HCT116 (cell line): ENCODE data around the gene BRAT1. TPM values are rescaled to one million over a fixed set of nuclear protein-coding genes. Genes with fewer than 3 reads are reported as not detected.

Experiments
- ATAC-seq: fragments of 200-7000 bp; cut with Tn5 transposase; 2 replicates; pipeline ENCODE4 v1.9.1; 2020; ENCODE audit warnings: mild to moderate bottlenecking, moderate library complexity
- BruUV-seq: library from RNA; stranded (reverse); fragments of 400-500 nt; replicated peaks from 2 replicates; lab custom pipeline; 2021; lab: Mats Ljungman, UMichigan
- CTCF ChIA-PET: fragments of 300-600 bp; sonication (Branson Sonifier 250); formaldehyde crosslinking; loops from one replicate; lab custom pipeline; 2021; ENCODE audit warnings: antibody characterized with exemption; lab: Charles Lee
- POLR2A ChIA-PET: fragments of 300-600, 350-600 bp; sonication (Branson Sonifier 250); formaldehyde crosslinking; loops from one replicate; lab custom pipeline; 2021; ENCODE audit warnings: antibody characterized with exemption; lab: Charles Lee
- RAD21 ChIA-PET, 2 experiments: fragments of 300-600 bp; sonication (Branson Sonifier 250); formaldehyde crosslinking; loops; one replicate each; lab custom pipeline; 2023; ENCODE audit warnings: low total read pairs in 2 of 2; ENCODE audit not compliant: uncharacterized antibody in 2 of 2, unreplicated experiment in 2 of 2, low non-redundant PET in 1 of 2; lab: Charles Lee
- DNase-seq: peaks from one replicate; pipeline ENCODE4 v3.0.0-alpha.2; 2010; ENCODE audit warnings: low read depth, low spot score
- H2AFZ ChIP-seq: fragments of 200-600 bp; shearing (Covaris generic), sonication (generic); 2 replicates; pipeline ENCODE4 v1.6.1; 2017; ENCODE audit warnings: low read depth, mixed run types, mixed read lengths, antibody characterized with exemption, low read length; ENCODE audit not compliant: poor library complexity, severe bottlenecking
- H3K27ac ChIP-seq: 2 replicates; pipeline ENCODE4 v1.5.1; 2012; ENCODE audit warnings: low read depth, low read length
- H3K27me3 ChIP-seq: fragments of 200-600 bp; sonication (generic); 2 replicates; pipeline ENCODE4 v1.6.1; 2016; ENCODE audit warnings: mixed run types, low read length, mixed read lengths; ENCODE audit not compliant: insufficient read depth
- H3K36me3 ChIP-seq, 2 experiments: fragments of 200-500 bp in 1 of 2; fragments of 200-600 bp in 1 of 2; sonication (Bioruptor generic) in 1 of 2; sonication (generic) in 1 of 2; 2 replicates each; pipeline versions ENCODE4 v1.5.1 to v1.6.1; 2014 to 2016; ENCODE audit warnings: low read length in 2 of 2, inconsistent platforms in 1 of 2, mixed read lengths in 1 of 2, mixed run types in 1 of 2; ENCODE audit not compliant: insufficient read depth in 2 of 2, control insufficient read depth in 1 of 2
- H3K4me1 ChIP-seq, 2 experiments: fragments of 200-600 bp in 1 of 2; sonication (generic) in 1 of 2; 2 replicates each; pipeline versions ENCODE4 v1.5.1 to v1.6.1; 2012 to 2017; ENCODE audit warnings: low read length in 2 of 2, inconsistent platforms in 1 of 2, mild to moderate bottlenecking in 1 of 2, mixed read lengths in 1 of 2, mixed run types in 1 of 2, moderate library complexity in 1 of 2; ENCODE audit not compliant: insufficient read depth in 2 of 2, control insufficient read depth in 1 of 2
- H3K4me2 ChIP-seq: fragments of 200-600 bp; sonication (generic); 2 replicates; pipeline ENCODE4 v1.6.1; 2017; ENCODE audit warnings: mixed run types, low read length, mixed read lengths
- H3K4me3 ChIP-seq, 2 experiments: fragments of 200-600 bp in 1 of 2; sonication (generic) in 1 of 2; replicated peaks in 1 of 2; 2 replicates each; pipeline ENCODE4 v1.5.1; 2011 to 2016; ENCODE audit warnings: low read length in 2 of 2, control low read depth in 1 of 2, low read depth in 1 of 2, mild to moderate bottlenecking in 1 of 2, mixed read lengths in 1 of 2, mixed run types in 1 of 2
- H3K79me2 ChIP-seq: fragments of 200-600 bp; sonication (generic); 2 replicates; pipeline ENCODE4 v1.6.1; 2017; ENCODE audit warnings: mild to moderate bottlenecking, mixed run types, low read length, moderate library complexity, mixed read lengths; ENCODE audit not compliant: insufficient read depth
- H3K9ac ChIP-seq: fragments of 200-600 bp; sonication (generic); 2 replicates; pipeline ENCODE4 v1.6.1; 2016; ENCODE audit warnings: low read length, mixed read lengths
- H3K9me2 ChIP-seq: fragments of 200-600 bp; sonication (generic), shearing (Covaris generic); 2 replicates; pipeline ENCODE4 v1.6.1; 2017; ENCODE audit warnings: mixed run types, mild to moderate bottlenecking, moderate library complexity; ENCODE audit not compliant: insufficient read depth
- H3K9me3 ChIP-seq, 2 experiments: fragments of 200-500 bp in 1 of 2; fragments of 200-600 bp in 1 of 2; sonication (Bioruptor generic) in 1 of 2; sonication (generic) in 1 of 2; 2 replicates each; pipeline ENCODE4 v1.6.1; 2014 to 2017; ENCODE audit warnings: low read length in 2 of 2, mixed read lengths in 2 of 2, inconsistent platforms in 1 of 2, low read depth in 1 of 2, mild to moderate bottlenecking in 1 of 2, mixed run types in 1 of 2, moderate library complexity in 1 of 2; ENCODE audit not compliant: control insufficient read depth in 1 of 2, insufficient read depth in 1 of 2
- H4K20me1 ChIP-seq: fragments of 200-600 bp; sonication (generic), shearing (Covaris generic); 2 replicates; pipeline ENCODE4 v1.6.1; 2017; ENCODE audit warnings: mixed run types, mild to moderate bottlenecking, moderate library complexity; ENCODE audit not compliant: insufficient read depth
- CBX3 ChIP-seq: IDR thresholded peaks from 2 replicates; pipeline ENCODE4 v1.6.1; 2012; ENCODE audit warnings: low read depth
- CEBPB ChIP-seq: IDR thresholded peaks from 2 replicates; pipeline ENCODE4 v1.6.1; 2012; ENCODE audit warnings: low read depth
- EGR1 ChIP-seq: IDR thresholded peaks from 2 replicates; pipeline ENCODE4 v1.6.1; 2012; ENCODE audit warnings: low read depth
- ELF1 ChIP-seq: IDR thresholded peaks from 2 replicates; pipeline ENCODE4 v1.6.1; 2012; ENCODE audit warnings: low read depth, borderline replicate concordance
- EZH2 ChIP-seq: fragments of 200-600 bp; sonication (generic); IDR thresholded peaks from 2 replicates; pipeline ENCODE4 v1.6.1; 2017; ENCODE audit warnings: antibody characterized with exemption, mixed run types
- MAX ChIP-seq: IDR thresholded peaks from 2 replicates; pipeline ENCODE4 v1.6.1; 2012
- POLR2AphosphoS5 ChIP-seq: IDR thresholded peaks from 2 replicates; pipeline ENCODE4 v1.6.1; 2011; ENCODE audit warnings: mild to moderate bottlenecking, low read depth, low read length, moderate library complexity
- TCF7L2 ChIP-seq: IDR thresholded peaks from 2 replicates; pipeline ENCODE4 v1.7.0; 2011; ENCODE audit warnings: borderline replicate concordance, inconsistent platforms; ENCODE audit not compliant: insufficient read depth, insufficient read length; ENCODE audit errors: extremely low read depth
- YY1 ChIP-seq: IDR thresholded peaks from 2 replicates; pipeline ENCODE4 v1.6.1; 2011; ENCODE audit warnings: low read length, low read depth, moderate library complexity, mild to moderate bottlenecking; ENCODE audit not compliant: insufficient replicate concordance; ENCODE audit errors: extremely low read depth
- ZFX ChIP-seq: fragments of 450-650 bp; IDR thresholded peaks from 2 replicates; pipeline ENCODE4 v1.6.1; 2017
- intact Hi-C: fragments of 100-400 bp; cut with micrococcal nuclease; formaldehyde crosslinking; loops from 2 replicates; pipeline ENCODE4 v1.10.0; 2022
- total RNA-seq: library from RNA; stranded (reverse); gene quantifications from one replicate; pipeline ENCODE4 v1.2.1, GENCODE V29; 2021; ENCODE audit not compliant: unreplicated experiment
- TF ChIP-seq, protein P1 (sequence below): IDR thresholded peaks from 2 replicates; pipeline ENCODE4 v1.6.1; 2011; ENCODE audit warnings: mild to moderate bottlenecking, low read length, moderate library complexity; ENCODE audit not compliant: insufficient replicate concordance; ENCODE audit errors: extremely low read depth

BRAT1 gene
- total RNA-seq, 1 experiment from 2014 or later = 47.6 TPM

DNA sequence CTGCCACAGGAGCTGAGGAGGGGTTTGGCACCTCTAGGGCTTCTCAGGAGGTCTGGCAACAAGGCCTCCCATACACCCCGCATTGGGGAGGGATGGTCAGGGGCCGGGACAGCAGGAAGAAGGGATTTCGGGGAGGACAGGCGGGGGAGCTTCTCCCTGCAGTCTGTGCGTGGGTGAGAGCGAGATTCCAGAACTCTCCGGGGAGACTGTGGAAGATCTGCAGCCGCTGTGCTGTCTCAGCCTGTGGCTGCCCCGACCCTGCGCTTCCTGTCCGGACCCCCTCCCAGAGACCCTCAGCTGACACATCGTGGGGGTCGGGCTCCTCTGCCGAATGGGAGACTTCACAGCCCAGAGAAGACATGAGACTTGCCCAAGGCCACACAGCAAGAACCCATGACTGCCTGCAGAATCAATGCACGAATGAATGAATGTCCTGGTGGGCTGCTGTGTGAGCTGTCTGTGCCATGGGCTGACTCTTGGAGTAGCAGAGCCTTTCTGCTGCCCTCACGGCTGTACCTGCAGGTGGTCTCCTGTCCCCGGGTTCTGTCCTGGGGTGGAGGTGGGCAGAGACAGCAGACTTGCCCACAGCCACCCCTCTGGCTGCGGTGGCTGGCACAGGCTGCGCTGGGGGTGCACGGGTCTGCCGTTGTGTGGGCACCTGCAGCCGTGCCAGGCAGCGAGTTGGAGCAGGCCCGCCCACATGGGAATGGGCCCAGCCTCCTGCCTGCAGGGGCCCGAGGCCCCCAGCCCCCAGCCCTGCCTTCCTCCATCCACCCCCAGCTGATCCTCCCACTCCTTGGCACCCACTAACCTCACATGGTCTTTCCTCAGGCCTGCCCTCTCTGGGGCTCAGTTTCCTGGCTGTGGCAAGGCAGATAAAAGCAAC lies 52.0 kb downstream of the BRAT1 start:
- ATAC-seq = no peak
- POLR2A ChIA-PET = no interaction called here

GRCh38 chr7:2502647-2502966 lies 52.7 kb downstream of the BRAT1 start:
- H3K9me2 ChIP-seq = no peaks in the 10 kb centered on the region
- H3K79me2 ChIP-seq = no peaks in the 10 kb centered on the region
- H3K4me3 ChIP-seq = no peak overlapping the region
- ChIA-PET CTCF (no interaction called here), POLR2A (no interaction called here), RAD21 (no interaction called here)
- H3K4me2 ChIP-seq = no peak overlapping the region
- no peak overlapping the region for H3K27ac ChIP-seq
- H4K20me1 ChIP-seq = no peaks in the 10 kb centered on the region
- DNase-seq (no peak), ATAC-seq (no peak)
- H3K4me1 ChIP-seq = no peaks in the 10 kb centered on the region
- BruUV-seq = no TSS peak
- no peaks in the 10 kb centered on the region for H3K36me3 ChIP-seq
- no peaks in the 10 kb centered on the region for H3K27me3 ChIP-seq
- H2AFZ ChIP-seq = no peak overlapping the region
- H3K9me3 ChIP-seq = no peaks in the 10 kb centered on the region
- no peak overlapping the region for H3K9ac ChIP-seq
- intact Hi-C loops = no loop called here
- TF ChIP-seq, protein P1, sequence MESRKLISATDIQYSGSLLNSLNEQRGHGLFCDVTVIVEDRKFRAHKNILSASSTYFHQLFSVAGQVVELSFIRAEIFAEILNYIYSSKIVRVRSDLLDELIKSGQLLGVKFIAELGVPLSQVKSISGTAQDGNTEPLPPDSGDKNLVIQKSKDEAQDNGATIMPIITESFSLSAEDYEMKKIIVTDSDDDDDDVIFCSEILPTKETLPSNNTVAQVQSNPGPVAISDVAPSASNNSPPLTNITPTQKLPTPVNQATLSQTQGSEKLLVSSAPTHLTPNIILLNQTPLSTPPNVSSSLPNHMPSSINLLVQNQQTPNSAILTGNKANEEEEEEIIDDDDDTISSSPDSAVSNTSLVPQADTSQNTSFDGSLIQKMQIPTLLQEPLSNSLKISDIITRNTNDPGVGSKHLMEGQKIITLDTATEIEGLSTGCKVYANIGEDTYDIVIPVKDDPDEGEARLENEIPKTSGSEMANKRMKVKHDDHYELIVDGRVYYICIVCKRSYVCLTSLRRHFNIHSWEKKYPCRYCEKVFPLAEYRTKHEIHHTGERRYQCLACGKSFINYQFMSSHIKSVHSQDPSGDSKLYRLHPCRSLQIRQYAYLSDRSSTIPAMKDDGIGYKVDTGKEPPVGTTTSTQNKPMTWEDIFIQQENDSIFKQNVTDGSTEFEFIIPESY = no peak
- TF ChIP-seq ZFX (no peak), CBX3 (no peak), EGR1 (no peak), TCF7L2 (no peak), YY1 (no peak), CEBPB (no peak), POLR2AphosphoS5 (no peak), EZH2 (no peak), ELF1 (no peak), MAX (no peak)

More for the DNA sequence above, 52.0 kb downstream of the BRAT1 start:
- no peaks in the 10 kb centered on the region for H3K36me3 ChIP-seq
- H2AFZ ChIP-seq = no peak overlapping the region
- no TSS peak for BruUV-seq
- no peaks in the 10 kb centered on the region for H3K79me2 ChIP-seq
- H3K4me2 ChIP-seq = no peak overlapping the region
- H3K27ac ChIP-seq = no peak overlapping the region
- DNase-seq = no peak
- no peak overlapping the region for H3K4me3 ChIP-seq
- ChIA-PET CTCF (no interaction called here), RAD21 (no interaction called here)
- intact Hi-C loops = no loop called here
- H3K4me1 ChIP-seq = no peaks in the 10 kb centered on the region
- no peaks in the 10 kb centered on the region for H3K27me3 ChIP-seq
- no peaks in the 10 kb centered on the region for H3K9me2 ChIP-seq
- TF ChIP-seq, protein P1 = no peak
- H3K9me3 ChIP-seq = no peaks in the 10 kb centered on the region
- H3K9ac ChIP-seq = no peak overlapping the region
- H4K20me1 ChIP-seq = no peaks in the 10 kb centered on the region
